ENCODE results near the gene ICOS. TPM values are rescaled to one million over a fixed set of nuclear protein-coding genes. Genes with fewer than 3 reads are reported as not detected.

The ICOS gene
- total and polyA plus RNA-seq, 2 of the 8 experiments (the other 6 are each of a cell fraction or from before 2014, with no cell fraction given), result not detected

DNA sequence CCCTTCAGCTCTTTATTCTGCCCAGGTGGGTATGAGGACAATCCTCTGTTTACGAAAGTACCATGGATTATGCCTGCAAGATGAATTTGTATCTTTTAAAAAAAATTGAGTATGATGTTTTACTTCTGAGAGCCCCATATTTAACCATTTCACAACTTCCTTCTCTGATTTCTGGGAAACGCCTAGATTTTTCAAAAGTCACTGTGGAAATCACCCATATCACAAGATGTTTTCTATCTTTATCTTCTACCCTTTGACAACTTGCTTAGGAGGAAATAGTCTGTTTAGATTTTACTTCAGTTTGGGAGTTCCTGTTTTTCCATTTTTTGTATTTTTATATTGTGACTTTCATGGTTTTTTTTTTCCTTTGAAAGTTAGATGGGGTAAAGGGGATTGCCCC is 53.0 kb downstream of the ICOS start (continued):
- TF ChIP-seq CHD7 (IDR thresholded peaks at IDR 0.05; ENCODE audit: insufficient replicate concordance, low read length) (no peak), POU5F1 (IDR thresholded peaks at IDR 0.05; ENCODE audit: low read depth, low read length) (no peak), YY1 (IDR thresholded peaks at IDR 0.05; ENCODE audit: low read depth, low read length) (no peak), TAF7 (optimal IDR thresholded peaks at IDR 0.05; ENCODE audit: borderline replicate concordance, low read depth, low read length) (no peak), CEBPB (IDR thresholded peaks at IDR 0.05; ENCODE audit: low read depth, low read length) (no peak), RXRA (IDR thresholded peaks at IDR 0.05; ENCODE audit: insufficient read depth, low read depth, low read length) (no peak), CBX5 (IDR thresholded peaks at IDR 0.05; ENCODE audit: low read depth, low read length) (no peak)

All from H1 (cell line).